Stimulated activated CD4-positive, alpha-beta T cell treated with anti-CD3 and anti-CD28 coated beads, Interleukin-4, amount 100 ng/mL, for 4 hours (primary cell): ENCODE data around the gene DLD.
"Not testable (repeated sequence)": the region's sequence is repeated elsewhere in the genome, so short reads cannot be mapped to it uniquely, and the experiment has no call there.

Experiments
- DNase-seq, 2 experiments: peaks; one replicate each; pipeline ENCODE4 v3.0.0-alpha.2; 2020

DLD gene

DNA sequence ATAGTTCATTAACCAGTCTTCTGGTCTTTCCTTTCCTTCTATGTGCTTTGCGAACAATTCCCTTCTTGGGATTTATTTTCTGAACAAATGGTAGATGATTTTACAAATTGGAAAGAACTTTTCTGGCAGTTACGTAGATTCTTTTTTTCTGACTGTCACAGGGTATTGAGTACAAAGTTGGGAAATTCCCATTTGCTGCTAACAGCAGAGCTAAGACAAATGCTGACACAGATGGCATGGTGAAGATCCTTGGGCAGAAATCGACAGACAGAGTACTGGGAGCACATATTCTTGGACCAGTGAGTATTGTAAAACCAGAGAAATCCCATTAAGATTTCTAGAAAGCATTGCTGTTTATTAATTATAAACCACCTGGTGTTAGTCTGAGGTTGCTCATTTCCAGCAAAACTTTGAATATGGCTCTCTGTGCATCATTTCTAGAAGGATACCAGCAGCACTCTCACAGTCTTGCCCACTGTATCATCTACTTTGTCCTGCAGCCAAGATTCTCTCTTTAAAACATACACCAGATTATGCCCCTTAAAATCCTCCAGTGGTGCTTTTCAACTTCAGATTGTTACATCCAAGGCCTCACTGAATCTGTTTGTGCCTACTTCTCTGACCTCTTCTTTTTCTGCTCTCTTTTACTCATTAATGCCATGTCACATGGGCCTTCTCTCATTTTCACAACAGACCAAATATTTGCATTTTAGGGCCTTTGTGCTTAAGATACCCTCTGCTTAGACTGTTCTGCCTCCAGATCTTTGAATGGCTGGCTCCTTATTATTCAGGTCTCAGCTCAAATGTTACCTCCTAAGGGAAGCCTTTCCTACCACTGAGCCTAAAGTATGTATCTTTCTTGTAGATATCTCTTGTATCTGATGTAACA is 27.0 kb downstream of the DLD start:
- DNase-seq = no peak

- DNase-seq = no peak
Observed at GRCh38 chr7:107918948-107919347, 28.0 kb downstream of the DLD start.

- DNase-seq = no peak
Observed at GRCh38 chr7:107920048-107920772, 29.2 kb downstream of the DLD start.

- DNase-seq = not testable (repeated sequence)
Observed at GRCh38 chr7:107921826-107922225, 30.8 kb downstream of the DLD start.

GRCh38 chr7:107922886-107923285 is 31.9 kb downstream of the DLD start:
- no peak for DNase-seq

DNA sequence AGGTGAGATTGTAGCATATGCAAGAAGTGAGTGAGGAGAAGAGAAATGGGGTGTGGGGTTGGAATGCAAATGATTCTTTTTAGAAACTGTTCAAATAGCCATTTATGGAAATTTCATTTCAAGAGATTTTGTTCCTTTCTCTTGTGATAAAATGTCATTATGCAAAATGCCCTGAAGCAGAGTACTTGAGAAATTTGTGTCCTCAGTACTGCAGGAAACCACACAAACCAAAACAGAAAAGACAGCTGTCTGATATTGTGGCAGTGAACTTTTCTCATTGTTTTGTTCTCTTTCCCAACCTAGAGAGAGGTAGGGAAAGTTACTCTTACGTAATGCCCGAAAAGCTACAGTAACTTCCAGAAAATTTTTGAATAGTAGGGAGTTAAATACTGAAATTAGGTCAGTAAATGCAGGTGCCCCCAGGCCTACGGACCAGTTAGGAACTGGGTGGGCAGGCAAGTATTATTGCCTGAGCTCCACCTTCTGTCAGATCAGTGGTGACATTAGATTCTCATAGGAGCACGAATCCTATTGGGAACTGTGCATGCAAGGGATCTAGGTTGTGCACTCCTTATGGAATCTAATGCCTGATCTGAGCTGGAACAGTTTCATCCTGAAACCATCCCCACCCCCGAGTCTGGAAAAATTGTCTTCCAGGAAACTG is 34.0 kb downstream of the DLD start:
- DNase-seq = no peak

DNA sequence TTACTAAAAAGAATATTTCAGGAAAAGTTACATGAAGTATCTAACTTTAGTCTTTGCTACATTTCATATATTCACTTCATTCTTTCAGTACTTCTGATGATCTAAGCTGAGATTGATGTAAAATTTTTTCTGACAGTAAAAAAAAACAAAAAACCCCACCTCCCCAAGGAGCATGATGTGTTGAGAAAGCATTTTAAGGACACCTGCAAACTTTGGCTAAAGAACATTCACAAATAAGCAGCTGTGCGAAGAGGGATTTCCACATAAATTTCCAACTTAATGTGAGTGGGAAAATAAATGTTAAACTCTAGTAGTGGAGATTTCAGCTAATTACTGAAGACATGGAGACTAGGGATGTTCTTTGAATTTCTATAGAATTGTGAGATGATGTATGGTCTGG is 35.5 kb downstream of the DLD start:
- DNase-seq = no peak

GRCh38 chr7:107931740-107932515 is 40.9 kb downstream of the DLD start:
- DNase-seq = no peak

DNA sequence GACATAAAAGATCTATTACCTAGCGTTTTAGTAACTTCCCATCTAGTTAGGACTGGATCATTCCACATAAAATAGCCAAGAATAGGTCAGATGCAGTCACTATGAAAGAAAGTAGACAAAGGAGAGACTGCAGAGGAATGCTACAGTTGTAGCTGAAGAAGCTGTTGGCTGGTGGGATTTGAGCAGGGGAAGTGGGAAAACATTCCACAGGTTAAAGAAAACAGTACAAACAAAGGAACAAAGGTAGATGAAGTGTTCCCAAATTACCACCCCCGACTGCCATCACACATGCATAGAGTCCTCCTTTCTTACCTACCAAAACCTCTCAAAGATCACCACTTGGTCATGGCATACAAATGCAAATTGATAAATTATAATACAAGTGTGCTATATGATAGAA is 41.8 kb downstream of the DLD start:
- DNase-seq = no peak

DNA sequence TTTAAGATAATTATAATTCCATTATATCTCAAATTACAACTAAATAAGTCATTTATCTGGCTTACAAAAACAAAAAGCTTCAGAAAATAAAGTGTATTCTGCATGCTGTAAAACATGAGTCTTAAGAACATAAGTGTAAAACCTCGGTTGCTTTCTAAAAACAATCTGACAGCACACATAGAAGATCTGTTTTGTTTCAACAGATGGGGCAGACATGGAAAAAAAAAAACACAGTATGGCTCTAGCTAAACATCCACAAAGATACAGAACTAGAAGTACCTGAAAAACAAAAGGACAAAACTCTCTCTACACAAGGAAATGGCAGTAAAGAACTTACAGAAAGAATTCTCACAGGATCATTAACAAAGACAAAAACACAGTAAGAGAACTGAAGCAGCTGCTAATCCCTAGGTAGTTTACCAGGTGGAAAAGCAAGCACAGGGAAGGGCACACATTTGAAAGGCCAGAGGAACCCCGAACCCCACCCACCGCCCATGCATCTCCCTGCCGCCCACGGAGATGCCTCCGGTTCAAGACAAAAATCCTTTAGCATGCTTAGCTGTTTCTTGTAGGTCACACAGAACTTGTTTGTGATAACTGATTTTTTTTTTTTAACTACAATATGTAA is 42.5 kb downstream of the DLD start:
- no peak for DNase-seq

DNA sequence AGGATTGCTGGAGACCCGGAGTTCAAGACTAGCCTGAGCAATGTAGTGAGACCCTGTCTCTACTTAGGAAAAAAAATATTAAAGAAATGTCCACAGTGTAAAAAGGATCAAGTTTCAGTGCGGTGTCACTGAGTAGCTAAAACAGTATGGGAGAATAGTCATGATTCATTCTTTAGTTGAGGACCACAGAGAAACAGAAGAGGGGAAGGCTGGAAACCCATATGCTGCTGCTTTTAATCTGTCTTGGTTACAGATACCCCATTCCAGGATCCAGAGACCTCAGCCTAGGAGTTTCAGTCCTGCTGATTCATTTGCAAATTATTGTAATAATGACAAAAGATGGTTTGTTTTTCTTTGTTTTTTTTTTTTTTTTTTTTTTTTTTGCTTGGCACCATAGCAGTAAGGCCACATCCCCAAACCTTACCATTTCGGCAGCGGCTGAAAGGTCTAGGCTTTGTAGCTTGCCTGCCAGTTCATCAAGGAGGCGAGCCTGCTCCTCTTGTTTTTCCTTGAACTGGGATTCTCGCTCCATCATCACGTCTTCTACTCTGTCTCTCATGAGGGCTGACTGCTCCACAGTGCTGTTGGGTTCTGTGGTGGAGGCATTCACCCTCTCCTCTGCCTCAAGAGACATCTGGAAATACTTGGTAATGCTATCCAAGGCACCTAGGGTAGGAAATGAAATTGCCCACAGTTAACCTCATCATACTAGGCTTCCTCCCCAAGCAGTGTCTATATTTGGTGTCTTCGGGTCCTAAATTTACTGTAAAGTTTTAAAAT is 44.2 kb downstream of the DLD start:
- DNase-seq = no peak

- no peak for DNase-seq
Observed at GRCh38 chr7:107936312-107936711, 45.3 kb downstream of the DLD start.

GRCh38 chr7:107937531-107937930 is 46.5 kb downstream of the DLD start:
- DNase-seq = no peak

DNA sequence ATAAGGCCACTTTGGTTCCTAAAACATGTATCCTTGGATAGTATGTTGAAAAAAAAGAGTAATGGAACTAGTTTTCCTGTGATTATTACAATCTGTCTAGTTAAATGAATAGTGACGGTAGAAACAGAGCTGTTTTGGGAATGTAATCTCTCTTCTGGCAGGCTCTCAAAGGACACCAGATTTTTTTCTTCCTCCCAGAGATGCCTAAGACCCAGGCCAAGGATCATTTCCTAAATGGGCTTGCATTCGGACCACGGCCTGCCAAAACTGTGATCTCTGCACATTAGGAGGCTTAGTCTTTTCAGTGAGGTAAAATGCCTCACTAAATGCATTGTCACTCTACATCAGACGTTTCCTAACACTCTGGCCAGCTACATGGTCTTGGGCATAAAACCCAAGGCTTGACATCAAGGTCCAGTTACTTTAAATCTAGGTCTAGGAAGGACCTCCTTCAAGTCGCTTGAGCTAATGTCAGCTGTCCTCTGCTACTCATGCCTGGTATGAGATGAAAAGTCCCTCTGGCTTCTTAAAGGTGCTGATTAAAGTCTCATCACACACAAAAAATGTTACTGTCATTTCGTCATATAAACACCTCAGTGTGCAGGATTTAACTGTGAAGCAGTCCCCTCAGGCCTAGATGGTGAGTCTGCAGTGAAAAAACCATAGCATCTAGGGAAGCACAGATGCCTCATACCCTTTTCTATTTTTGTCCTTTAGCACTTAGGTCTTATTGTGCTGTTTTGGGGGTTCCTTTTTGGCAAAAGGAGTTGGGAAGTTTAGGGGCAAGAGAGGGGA is 47.7 kb downstream of the DLD start:
- no peak for DNase-seq

GRCh38 chr7:107939573-107940489 is 48.8 kb downstream of the DLD start:
- DNase-seq = no peak

DNA sequence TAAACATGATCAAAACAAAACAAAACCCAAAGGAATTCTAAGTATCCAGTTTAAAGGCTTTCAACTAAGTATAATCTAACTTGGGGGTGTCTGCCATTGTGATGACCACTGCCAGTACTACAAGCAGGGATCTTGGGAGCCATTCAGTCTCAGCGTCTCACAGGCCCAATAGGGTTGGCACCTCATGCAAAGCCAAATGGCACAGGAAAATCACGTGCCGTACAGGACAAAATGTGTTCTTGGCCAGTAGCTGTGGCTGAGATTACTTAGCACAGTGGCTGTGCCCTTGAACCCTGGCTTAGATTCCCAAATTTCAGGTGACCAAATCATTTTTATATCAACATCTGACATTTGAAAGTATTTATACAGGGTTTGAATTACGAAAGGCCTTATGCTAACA is 50.0 kb downstream of the DLD start:
- no peak for DNase-seq

GRCh38 chr7:107943018-107943417 is 52.0 kb downstream of the DLD start:
- no peak for DNase-seq

DNA sequence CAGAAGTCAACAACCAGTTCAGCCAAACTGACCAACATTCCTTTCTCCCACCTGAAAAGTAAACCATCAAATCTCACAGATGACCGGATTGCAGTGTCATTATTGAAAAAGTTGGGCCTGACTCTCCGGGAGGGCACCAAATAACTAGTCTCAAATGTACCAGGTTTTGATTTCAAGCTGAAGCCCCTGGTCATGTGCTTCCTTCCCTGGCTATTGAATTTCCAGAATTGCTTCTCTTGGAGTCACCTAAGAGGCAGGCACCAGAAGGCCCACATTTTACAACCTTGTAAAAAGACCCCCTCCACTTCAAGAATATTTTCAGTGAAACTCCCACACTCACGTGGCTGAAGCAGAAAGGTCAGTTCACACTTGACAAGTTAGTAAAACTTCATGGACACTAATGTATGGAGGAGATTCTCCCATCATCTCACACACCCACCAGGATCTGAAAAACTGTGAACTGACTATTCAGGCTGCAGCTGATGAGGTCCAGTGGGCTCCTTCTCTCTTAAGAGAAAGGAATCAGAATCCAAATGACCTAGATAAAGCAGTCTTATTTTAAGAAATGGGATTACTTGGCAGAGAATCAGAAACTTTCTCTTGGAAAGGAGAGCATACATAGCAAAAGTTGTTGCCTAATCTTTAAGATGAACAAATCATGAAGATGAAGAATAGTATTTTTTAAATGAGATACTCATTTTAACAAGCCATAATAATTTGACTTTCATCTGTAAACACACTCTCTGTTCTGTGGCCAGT is 53.6 kb downstream of the DLD start:
- no peak for DNase-seq

GRCh38 chr7:107945332-107945731 is 54.3 kb downstream of the DLD start:
- no peak for DNase-seq
